Measurements from ENCODE around the gene ACADM.
"Not testable (repeated sequence)": the region's sequence is repeated elsewhere in the genome, so short reads cannot be mapped to it uniquely, and the experiment has no call there.

The ACADM gene

DNA sequence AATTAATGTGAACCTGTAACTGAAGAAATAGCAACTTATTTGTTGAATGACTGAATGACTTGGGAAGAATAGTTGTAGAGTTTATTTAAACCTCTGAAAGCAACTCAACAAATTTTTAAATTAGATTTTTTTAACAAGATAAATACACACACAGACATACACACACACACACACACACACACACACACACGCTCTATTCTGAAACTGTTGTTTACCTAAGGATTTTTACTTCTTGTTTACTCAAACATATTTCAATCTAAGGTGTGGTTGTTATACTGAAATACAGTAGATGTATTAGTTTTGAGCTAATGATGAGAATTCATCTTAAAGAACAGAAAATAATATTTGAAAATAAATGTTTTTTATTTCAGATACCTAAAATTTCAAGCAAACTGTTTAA, 11.5 kb downstream of the ACADM start:
- DNase-seq (ENCODE audit: low spot score) = no peak

DNA sequence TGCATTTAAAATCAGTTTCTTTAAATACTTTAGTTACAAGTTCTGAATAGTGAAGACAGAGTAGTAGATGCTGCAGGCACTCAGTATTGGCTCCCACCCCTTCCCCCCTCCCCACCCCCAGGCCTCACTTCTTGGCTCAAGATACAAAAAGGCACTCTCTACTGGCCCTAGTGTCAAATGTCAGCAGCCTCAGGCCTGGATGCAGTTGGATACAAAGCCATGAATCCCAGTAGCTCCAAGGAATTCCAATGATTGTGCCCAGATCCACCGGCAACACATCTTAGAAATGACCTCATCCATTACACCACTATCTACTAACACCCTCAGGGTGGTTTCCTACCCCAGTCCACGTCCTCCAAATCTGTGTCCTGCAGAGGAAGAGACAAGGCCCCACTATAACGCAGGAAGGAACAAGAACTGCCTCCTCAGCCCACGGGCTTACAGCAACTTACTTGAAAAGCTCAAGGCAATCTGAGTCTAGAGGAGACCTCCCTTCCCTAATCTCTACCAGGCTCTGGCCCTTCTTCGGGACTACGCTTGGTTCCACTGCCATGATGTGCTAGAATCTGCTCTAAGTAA, 17.6 kb downstream of the ACADM start:
- peak; percentile 60 for DNase-seq (ENCODE audit: low spot score)

DNA sequence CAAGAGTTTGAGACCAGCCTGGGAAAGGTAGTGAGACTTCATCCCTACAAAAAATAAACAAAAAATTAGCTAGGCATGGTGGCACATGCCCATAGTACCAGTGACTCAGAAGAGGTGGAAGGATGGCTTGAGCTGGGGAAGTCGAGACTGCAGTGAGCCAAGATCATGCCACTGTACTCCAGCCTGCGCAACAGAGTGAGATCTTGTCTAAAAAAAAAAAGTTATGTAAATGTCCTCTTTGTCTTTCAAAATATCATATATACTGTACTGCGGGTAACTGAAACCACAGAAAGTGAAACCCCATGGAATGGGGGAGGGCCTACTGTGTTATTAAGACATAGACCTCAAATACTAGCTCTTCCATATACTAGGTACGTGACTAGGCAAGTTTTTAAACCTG, 20.8 kb downstream of the ACADM start:
- no peak for DNase-seq (ENCODE audit: low spot score)

DNA sequence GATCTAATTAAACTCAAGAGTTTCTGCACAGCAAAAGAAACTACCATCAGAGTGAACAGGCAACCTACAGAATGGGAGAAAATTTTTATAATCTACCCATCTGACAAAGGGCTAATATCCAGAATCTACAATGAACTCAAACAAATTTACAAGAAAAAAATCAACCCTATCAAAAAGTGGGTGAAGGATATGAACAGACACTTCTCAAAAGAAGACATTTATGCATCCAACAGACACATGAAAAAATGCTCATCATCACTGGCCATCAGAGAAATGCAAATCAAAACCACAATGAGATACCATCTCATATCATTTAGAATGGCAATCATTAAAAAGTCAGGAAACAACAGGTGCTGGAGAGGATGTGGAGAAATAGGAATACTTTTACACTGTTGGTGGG, 32.7 kb downstream of the ACADM start:
- DNase-seq (ENCODE audit: low spot score) = not testable (repeated sequence)

DNA sequence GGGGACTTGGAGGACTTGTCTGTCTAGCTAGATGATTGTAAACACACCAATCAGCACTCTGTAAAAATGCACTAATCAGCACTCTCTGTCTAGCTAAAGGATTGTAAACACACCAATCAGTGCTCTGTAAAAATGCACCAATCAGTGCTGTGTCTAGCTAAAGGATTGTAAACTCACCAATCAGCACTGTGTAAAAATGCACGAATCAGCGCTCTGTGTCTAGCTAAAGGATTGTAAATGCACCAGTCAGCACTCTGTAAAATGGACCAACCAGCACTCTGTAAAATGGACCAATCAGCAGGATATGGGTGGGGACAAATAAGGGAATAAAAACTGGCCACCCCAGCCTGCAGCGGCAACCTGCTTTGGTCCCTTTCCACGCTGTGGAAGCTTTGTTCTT, 34.0 kb downstream of the ACADM start:
- not testable (repeated sequence) for DNase-seq (ENCODE audit: low spot score)

DNA sequence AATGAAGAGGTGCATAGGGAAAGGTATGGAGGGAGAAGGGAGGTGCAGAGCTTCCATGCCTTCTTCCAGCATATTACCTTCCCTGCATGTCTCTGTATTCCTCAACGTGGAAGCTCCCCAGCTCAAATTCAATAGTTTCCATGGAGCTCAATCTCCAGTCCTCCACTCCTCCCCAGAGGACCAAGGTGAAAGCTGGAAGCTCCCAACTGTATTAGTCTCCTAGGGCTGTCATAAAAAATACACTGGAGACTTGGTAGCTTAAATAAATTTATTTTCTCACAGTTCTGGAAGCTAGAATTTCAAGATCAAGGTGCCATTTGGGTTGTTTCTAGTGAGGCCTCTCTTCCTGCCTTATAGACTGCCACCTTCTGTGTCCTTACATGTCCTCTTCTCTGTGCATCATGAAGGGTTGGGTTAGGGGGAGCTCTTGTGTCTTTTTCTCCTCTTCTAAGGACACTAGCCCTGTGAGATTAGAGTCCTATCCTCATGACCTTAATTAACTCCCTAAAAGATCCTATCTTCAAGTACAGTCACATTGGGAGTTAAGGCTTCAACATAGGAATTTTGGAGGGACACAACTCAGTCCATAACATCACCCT, 39.6 kb downstream of the ACADM start:
- no peak for DNase-seq (ENCODE audit: low spot score)

DNA sequence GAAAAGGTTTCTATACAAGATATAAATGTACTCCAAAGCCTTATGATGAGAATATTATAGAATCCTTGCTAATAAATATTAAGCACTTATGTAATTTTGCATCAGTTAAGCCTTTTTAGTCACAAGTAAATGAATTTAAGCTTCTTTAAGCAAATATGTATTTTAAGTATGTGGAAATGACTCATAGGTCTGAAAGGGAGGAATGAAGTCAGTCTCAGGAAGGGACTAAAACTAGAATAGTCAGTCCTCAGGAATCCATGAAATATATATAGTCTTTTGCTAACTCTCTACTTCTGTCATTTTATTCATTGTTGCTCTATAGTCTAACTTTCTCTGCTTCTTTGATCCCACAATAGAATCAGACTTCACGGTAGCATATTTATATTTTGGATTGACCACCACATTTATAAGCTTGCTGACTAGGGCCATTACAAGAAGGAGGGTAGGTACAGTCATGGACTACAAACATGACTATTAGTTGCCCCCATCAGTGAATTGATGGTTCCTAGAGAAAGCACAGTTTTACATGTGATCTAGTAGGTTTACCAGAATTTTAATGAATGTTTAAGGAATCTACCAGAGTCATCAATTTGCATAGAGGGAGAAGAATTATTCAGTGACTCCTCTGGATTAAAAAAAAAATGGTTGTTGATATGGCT, 41.3 kb downstream of the ACADM start:
- no peak for DNase-seq (ENCODE audit: low spot score)

DNA sequence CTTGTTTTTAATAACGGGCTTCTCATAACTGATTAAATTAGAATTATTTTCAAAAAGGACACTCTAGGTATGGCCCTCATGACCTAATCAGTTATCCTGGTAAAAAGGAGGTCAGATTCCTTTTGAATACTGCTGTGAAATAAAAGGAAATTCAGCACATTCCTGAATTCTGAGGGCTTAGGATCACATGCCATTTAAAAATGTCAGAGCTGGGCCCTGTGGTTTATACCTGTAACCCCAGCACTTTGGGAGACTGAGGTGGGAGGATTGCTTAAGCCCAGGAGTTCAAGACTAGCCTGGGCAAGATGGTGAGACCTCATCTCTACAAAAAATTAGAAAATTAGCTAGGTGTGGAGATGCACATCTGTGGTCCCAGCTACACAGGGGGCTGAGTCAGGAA, 43.5 kb downstream of the ACADM start:
- no peak for DNase-seq (ENCODE audit: low spot score)

DNA sequence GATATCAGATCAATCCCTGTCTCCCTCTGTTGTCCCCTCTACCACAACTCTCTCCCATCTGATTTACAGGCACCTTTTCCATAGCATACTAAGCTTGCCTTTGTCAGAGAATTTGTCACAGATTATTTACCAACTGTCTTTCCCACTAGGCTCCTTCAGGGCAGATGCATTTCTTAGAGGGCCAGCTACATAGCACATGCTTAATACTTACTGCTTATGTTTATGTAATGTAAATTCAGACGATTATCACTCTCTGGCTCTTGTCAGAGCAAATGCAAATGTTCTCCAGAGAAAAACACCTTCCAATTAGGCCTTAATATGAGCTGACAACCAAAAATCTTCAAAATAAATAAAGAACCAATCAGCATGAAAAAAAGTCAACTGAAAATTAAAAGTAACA, 46.3 kb downstream of the ACADM start:
- no peak for DNase-seq (ENCODE audit: low spot score)

DNA sequence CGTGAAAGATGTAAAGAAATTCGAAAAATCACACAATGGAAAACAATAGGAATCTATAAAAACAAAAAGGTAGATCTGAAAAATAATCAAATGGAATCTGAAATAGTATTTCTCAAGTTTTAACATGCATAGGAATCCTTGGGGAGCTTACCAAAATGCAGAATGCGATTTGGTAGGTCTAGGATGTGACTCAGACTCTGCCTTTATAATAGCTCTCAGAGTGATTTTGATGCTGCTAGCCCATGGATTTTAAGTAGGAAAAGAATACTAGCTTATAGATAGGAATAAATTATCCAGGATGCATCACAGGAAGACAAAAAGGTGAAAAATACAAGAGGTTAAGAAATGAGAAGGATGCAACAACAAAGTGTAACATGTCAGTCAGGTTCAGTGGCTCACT, 47.5 kb downstream of the ACADM start:
- DNase-seq (ENCODE audit: low spot score) = no peak

DNA sequence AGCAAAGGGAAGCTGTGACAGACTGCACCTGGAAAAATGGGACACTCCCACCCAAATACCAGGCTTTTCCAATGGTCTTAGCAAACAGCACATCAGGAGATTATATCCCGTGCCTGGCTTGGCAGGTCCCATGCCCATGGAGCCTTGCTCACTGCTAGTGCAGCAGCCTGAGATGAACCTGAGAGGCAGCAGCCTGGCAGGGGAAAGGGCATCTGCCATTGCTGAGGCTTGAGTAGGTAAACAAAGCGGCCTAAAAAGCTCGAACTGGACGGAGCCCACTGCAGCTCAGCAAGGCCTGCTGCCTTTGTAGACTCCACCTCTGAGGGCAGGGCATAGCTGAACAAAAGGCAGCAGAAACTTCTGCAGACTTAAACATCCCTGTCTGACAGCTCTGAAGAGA, 53.3 kb downstream of the ACADM start:
- not testable (repeated sequence) for DNase-seq (ENCODE audit: low spot score)

DNA sequence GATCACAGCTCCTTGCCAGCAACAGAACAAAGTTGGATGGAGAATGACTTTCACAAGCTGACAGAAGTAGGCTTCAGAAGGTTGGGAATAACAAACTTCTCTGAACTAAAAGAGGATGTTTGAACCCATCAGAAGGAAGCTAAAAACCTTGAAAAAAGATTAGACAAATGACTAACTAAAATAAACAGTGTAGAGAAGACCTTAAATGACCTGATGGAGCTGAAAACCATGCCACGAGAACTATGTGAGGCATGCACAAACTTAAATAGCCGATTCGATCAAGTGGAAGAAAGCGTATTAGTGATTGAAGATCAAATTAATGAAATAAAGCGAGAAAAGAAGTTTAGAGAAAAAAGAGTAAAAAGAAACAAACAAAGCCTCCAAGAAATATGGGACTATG, 54.2 kb downstream of the ACADM start:
- not testable (repeated sequence) for DNase-seq (ENCODE audit: low spot score)

DNA sequence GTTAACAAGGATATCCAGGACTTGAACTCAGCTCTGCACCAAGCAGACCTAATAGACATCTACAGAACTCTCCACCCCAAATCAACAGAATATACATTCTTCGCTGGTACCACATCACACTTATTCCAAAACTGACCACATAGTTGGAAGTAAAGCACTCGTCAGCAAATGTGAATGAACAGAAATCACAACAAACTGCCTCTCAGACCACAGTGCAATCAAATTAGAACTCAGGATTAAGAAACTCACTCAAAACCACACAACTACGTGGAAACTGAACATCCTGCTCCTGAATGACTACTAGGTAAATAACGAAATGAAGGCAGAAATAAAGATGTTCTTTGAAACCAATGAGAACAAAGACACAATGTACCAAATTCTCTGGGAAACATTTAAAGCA, 55.7 kb downstream of the ACADM start:
- not testable (repeated sequence) for DNase-seq (ENCODE audit: low spot score)

DNA sequence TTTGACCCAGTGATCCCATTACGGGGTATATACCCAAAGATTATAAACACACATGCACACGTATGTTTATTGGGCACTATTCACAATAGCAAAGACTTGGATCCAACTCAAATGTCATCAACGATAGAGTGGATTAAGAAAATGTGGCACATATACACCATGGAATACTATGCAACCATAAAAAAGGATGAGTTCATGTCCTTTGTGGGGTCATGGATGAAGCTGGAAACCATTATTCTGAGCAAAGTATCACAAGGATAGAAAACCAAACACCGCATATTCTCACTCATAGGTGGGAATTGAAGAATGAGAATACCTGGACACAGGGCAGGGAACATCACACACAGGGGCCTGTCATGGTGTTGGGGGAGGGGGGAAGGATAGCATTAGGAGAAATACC, 59.4 kb downstream of the ACADM start:
- DNase-seq (ENCODE audit: low spot score) = not testable (repeated sequence)

DNA sequence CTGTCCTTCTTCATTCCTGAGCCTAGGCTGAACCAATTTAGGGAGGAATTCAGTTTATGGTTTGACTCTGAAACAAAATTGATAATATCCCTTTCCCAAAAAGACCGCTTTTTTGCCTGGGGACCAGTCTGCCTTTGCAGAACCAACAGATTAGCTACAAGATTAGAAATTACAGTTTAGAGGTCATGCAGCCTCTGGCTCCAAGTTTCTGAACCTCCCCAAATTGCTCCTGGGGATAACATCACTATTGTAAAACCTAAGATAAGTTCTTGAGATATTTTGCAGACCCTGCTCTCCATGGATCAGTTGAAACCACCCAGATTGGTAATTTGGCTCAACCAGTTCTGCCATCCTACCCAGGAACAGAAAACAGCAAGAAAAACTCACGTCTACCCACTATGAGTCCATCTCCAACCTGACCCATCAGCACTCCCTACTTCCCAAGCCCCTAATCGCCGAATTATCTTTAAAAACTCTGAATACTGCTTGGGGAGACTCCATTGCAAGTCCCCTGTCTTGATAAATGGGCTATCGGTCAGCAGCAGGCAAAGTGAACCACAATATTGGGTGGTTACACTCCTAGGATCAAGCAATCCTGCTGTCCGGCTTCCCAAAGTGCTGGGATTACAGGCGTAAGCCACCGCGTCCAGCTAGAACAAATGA, 60.9 kb downstream of the ACADM start:
- no peak for DNase-seq (ENCODE audit: low spot score)

DNA sequence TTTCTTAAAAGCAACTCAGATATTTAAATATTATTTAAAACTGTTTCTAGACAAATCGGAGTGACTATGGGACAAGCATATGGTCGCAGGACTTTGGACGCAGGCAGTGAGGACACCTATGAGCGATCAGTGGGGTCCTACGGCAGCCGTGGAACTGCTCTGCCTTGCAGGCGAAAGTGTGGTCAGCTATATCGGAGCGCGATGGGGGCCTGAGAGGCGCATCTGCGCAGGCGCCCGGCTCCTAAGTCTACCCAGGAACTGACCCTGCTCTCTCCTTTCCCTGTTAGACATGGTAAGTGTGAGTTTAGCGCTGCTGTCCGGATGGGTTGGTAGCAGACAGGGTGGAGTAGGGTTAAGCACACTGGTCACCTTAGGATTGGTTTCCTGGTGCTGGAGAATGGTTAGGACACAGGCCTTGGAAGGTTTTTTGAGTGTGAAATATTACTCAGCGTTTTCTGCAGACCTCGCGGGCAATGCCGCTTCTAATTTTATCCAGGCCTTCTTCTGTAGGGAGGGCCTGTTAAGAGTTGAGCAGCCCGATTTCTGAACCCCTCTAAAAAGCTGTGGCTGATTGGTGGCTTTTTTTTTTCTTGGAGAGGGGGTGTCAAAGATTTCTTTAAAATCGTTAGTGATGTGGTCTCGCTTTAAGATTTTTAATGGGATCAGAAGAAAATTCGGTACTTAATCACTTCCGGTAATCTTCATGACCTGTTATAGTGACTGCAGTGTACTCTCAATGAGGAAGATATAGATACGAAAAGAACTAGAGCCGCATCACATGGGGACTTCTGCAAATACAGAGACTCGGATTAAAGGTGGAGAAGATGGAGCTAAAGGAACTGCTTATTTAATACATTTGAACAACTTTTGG, 61.7 kb downstream of the ACADM start, which contains the start of gene RABGGTB:
TSS of gene RABGGTB (plus strand) at position 274 of the 871 bp plus-strand sequence. CDS start at position 290, 16 bp downstream.
- peak; percentile 95 for DNase-seq (ENCODE audit: low spot score)

DNA sequence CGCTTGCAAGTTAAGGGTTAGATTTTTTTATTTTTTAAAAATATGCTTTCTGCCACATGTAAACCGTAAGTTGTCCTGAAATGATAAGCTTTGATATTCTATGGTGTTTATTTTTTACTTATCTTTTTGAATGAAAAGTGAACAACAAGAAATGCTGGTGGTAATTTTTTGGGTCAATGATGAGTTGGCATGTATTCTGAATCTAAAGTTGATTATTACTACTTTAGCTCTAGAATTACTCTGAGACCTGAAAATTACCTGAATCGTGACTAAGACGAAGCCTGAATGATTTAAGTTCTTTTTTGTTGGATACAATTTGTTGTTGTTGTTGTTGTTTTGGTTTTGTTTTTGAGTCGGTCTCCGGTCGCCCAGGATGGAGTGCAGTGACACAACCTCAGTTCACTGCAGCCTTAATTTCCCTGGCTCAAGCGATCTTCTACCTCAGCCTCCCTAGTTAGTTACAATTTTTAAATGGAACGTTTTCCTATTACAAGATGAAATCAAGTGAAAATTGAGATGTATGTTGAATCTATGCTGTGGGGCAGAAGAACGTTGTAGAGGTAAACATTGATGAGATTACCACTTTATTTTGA, 62.5 kb downstream of the ACADM start:
- no peak for DNase-seq (ENCODE audit: low spot score)

DNA sequence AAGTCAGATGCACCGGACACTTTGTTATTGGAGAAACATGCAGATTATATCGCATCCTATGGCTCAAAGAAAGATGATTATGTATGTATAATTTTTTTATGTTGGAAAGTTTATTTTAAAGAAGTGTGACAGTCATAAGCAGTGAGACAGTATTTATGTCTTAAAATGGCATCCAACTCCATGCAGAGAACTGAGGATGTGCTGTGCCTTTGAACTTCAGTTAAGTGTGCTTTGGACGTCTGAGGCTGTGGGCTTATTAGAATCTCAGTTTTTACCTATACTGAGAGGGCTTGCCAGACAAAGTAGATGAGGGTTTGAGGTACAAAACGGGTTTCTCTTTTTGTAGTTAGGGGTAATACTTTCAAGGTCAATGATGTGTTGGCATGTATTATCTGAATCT, 63.0 kb downstream of the ACADM start:
- DNase-seq (ENCODE audit: low spot score) = no peak

DNA sequence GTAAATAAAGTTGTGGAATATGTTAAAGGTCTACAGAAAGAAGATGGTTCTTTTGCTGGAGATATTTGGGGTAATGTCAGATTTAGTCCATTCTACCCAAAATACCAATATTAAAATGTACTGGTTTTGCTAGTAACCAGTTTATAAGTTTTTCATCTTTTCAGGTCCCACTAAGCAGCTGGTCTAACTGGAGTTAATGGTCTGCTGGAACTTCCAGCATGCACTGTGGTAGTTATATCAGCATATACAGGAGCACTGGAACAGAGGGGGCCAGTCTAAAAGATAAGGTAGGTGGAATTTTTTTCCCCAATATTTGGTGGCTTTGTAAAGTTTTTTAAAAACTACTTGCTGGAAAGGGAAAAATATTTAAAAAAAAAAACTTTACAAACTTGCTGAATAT, 65.5 kb downstream of the ACADM start:
- DNase-seq (ENCODE audit: low spot score) = no peak

DNA sequence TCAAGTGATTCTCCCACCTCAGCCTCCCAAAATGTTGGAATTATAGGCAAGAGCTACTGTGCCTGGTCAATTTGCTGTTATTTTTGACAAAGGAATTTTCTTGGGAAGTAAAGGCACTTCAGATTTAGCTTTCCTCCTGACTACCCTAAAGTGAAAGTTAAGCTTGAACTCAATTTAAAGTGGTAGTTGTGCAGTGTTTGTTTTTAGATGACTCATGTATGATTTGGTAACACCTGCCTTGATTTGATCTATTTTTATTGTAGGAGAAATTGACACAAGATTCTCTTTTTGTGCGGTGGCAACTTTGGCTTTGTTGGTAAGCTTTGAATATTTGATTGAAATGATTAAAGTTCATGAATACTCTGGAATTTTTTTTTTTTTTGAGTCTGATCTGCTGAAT, 66.5 kb downstream of the ACADM start:
- no peak for DNase-seq (ENCODE audit: low spot score)

DNA sequence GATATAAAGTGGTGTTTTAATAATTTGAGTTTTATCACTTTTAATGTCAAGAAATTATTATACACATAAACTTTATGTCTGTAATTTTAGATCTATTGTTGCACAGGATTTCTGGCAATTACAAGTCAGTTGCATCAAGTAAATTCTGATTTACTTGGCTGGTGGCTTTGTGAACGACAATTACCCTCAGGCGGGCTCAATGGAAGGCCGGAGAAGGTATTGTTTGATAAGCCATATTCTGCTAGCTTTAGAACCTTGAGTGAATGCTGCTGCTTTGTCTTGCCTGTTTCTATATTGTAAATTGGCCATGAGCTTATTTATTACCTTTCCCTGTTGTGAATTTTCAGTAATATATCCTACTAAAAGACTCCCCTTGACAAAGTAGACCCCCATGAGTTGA, 67.6 kb downstream of the ACADM start:
- no peak for DNase-seq (ENCODE audit: low spot score)

DNA sequence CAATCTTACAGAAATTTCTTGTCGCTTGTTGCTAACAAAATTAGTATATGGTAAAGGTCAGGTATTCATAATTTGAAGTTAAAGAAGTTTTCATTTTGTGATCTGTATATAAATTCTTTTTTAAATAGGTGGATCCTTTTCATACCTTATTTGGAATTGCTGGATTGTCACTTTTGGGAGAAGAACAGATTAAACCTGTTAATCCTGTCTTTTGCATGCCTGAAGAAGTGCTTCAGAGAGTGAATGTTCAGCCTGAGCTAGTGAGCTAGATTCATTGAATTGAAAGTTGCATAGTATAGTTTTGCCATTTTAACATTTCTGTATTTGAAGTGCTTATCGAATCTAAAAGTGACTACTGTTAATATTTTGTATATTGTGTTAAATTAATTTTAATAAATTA, 69.9 kb downstream of the ACADM start:
- no peak for DNase-seq (ENCODE audit: low spot score)

Data from ecto neural progenitor cell (in vitro differentiated cells).